DOHH2 (cell line): ENCODE measurements around the gene ATE1.

ENCODE experiments used
- H3F3A ChIP-seq: fragments of 200-600 bp; sonication (generic), shearing (Covaris generic); 2 replicates; pipeline ENCODE4 v1.6.0; 2016; ENCODE audit warnings: antibody characterized with exemption, mild to moderate bottlenecking; ENCODE audit not compliant: control insufficient read depth, insufficient read depth
- H3K27ac ChIP-seq: fragments of 200-600 bp; sonication (generic); 2 replicates; pipeline ENCODE4 v1.5.1; 2014; ENCODE audit warnings: low read depth, mild to moderate bottlenecking, low read length, moderate library complexity
- H3K27me3 ChIP-seq: fragments of 200-600 bp; sonication (generic); 2 replicates; pipeline ENCODE4 v1.6.1; 2014; ENCODE audit warnings: mild to moderate bottlenecking, low read length, mixed read lengths; ENCODE audit not compliant: control insufficient read depth
- H3K36me3 ChIP-seq: fragments of 200-600 bp; sonication (generic); 2 replicates; pipeline ENCODE4 v1.6.1; 2014; ENCODE audit warnings: mild to moderate bottlenecking, low read length, moderate library complexity, mixed read lengths; ENCODE audit not compliant: control insufficient read depth
- H3K4me1 ChIP-seq: fragments of 200-600 bp; sonication (generic); 2 replicates; pipeline ENCODE4 v1.6.1; 2014; ENCODE audit warnings: mild to moderate bottlenecking, low read length, mixed read lengths; ENCODE audit not compliant: control insufficient read depth
- H3K4me2 ChIP-seq: fragments of 200-600 bp; sonication (generic); 2 replicates; pipeline ENCODE4 v1.6.0; 2014; ENCODE audit warnings: mild to moderate bottlenecking, low read length, moderate library complexity
- H3K4me3 ChIP-seq: fragments of 200-600 bp; sonication (generic); 2 replicates; pipeline ENCODE4 v1.5.1; 2014; ENCODE audit warnings: mild to moderate bottlenecking, low read length, mixed read lengths
- H3K79me2 ChIP-seq: fragments of 200-600 bp; sonication (generic); 2 replicates; pipeline ENCODE4 v1.6.1; 2014; ENCODE audit warnings: mild to moderate bottlenecking, low read length, mixed read lengths; ENCODE audit not compliant: control insufficient read depth
- H3K9me2 ChIP-seq: fragments of 200-600 bp; sonication (generic); replicated peaks from 2 replicates; pipeline ENCODE4 v1.6.1; 2014; ENCODE audit warnings: mild to moderate bottlenecking, low read length, mixed read lengths; ENCODE audit not compliant: control insufficient read depth
- H3K9me3 ChIP-seq: fragments of 200-600 bp; sonication (generic); 2 replicates; pipeline ENCODE4 v1.6.1; 2014; ENCODE audit warnings: antibody characterized with exemption, low read length, mixed read lengths; ENCODE audit not compliant: control insufficient read depth, insufficient read depth
- H4K20me1 ChIP-seq: fragments of 200-600 bp; sonication (generic); 2 replicates; pipeline ENCODE4 v1.6.0; 2014; ENCODE audit warnings: low read depth, mild to moderate bottlenecking, antibody characterized with exemption, low read length, moderate library complexity; ENCODE audit not compliant: control insufficient read depth, insufficient read depth
- CTCF ChIP-seq: fragments of 200-600 bp; sonication (generic); IDR thresholded peaks from one replicate; pipeline ENCODE4 v1.5.1; 2014; ENCODE audit warnings: antibody characterized with exemption, mild to moderate bottlenecking, low read depth, low read length; ENCODE audit not compliant: poor library complexity, severe bottlenecking
- EZH2phosphoT487 ChIP-seq: fragments of 200-600 bp; sonication (generic); IDR thresholded peaks from 2 replicates; pipeline ENCODE4 v1.6.1; 2017; ENCODE audit warnings: borderline replicate concordance, mild to moderate bottlenecking, antibody characterized with exemption, low read length, moderate library complexity, mixed read lengths

ATE1 gene

GRCh38 chr10:121754666-121755065, 173.2 kb downstream of the ATE1 start:
- Histone ChIP-seq H3K4me1 (0 out of 2 replicates have a peak, but pooled peaks cover 4% of the 10 kb centered on the region), H4K20me1 (no peaks in the 10 kb centered on the region), H3K9me3 (peaks cover 3% of the 10 kb centered on the region; the same call in 1 of the 2 replicates), H3K27ac (no peak overlapping the region), H3K79me2 (no peaks in the 10 kb centered on the region), H3K4me3 (no peak overlapping the region), H3K9me2 (no peaks in the 10 kb centered on the region), H3K27me3 (no peaks in the 10 kb centered on the region), H3F3A (no peaks in the 10 kb centered on the region), H3K36me3 (no peaks in the 10 kb centered on the region), H3K4me2 (no peak overlapping the region)
- TF ChIP-seq EZH2phosphoT487 (no peak), CTCF (no peak)

GRCh38 chr10:121753726-121754476, 173.9 kb downstream of the ATE1 start:
- Histone ChIP-seq H3K4me2 (no peak overlapping the region), H3K27me3 (no peaks in the 10 kb centered on the region), H3K79me2 (no peaks in the 10 kb centered on the region), H3K36me3 (no peaks in the 10 kb centered on the region), H3K4me1 (0 out of 2 replicates have a peak, but pooled peaks cover 4% of the 10 kb centered on the region), H3K9me2 (no peaks in the 10 kb centered on the region), H3K4me3 (no peak overlapping the region), H3K9me3 (peaks cover 3% of the 10 kb centered on the region; the same call in 1 of the 2 replicates), H3K27ac (no peak overlapping the region), H3F3A (no peaks in the 10 kb centered on the region), H4K20me1 (no peaks in the 10 kb centered on the region)
- TF ChIP-seq CTCF (peak; percentile 47), EZH2phosphoT487 (no peak)

- no peaks in the 10 kb centered on the region for H3K36me3 ChIP-seq
- TF ChIP-seq EZH2phosphoT487 (no peak), CTCF (no peak)
- H3K4me3 ChIP-seq = no peak overlapping the region
- H3K9me3 ChIP-seq = no peaks in the 10 kb centered on the region
- no peaks in the 10 kb centered on the region for H3K27me3 ChIP-seq
- no peaks in the 10 kb centered on the region for H4K20me1 ChIP-seq
- H3K4me2 ChIP-seq = no peak overlapping the region
- no peak overlapping the region for H3K27ac ChIP-seq
- H3K79me2 ChIP-seq = no peaks in the 10 kb centered on the region
- H3F3A ChIP-seq = no peaks in the 10 kb centered on the region
- no peaks in the 10 kb centered on the region for H3K9me2 ChIP-seq
- 0 out of 2 replicates have a peak, but pooled peaks cover 4% of the 10 kb centered on the region for H3K4me1 ChIP-seq
Measured at GRCh38 chr10:121751191-121751760, 176.6 kb downstream of the ATE1 start.
